Mesenchymal stem cell (in vitro differentiated cells and primary cell): ENCODE data around the gene OR52A1.
A peak's percentile ranks its signal among the peaks of the same experiment; 100 is the strongest.

Experiments
- DNase-seq: peaks from one replicate; pipeline ENCODE4 v3.0.0-alpha.2; 2013
- H2AFZ ChIP-seq: one replicate; pipeline ENCODE4 v1.6.1; 2013; ENCODE audit warnings: low read depth, mild to moderate bottlenecking, control low read depth, inconsistent platforms, low read length, moderate library complexity
- H2AK5ac ChIP-seq: 2 replicates; pipeline ENCODE4 v1.6.1; 2013; ENCODE audit warnings: low read length, moderate library complexity, mild to moderate bottlenecking, inconsistent platforms; ENCODE audit not compliant: severe bottlenecking
- H2BK120ac ChIP-seq: one replicate; pipeline ENCODE4 v1.6.1; 2013; ENCODE audit warnings: low read depth, mild to moderate bottlenecking, inconsistent platforms, low read length, moderate library complexity
- H2BK12ac ChIP-seq, 2 experiments: one replicate each; pipeline ENCODE4 v1.6.1; 2013; ENCODE audit warnings: inconsistent platforms in 2 of 2, low read length in 2 of 2, mild to moderate bottlenecking in 2 of 2, moderate library complexity in 2 of 2, control low read depth in 1 of 2
- H2BK15ac ChIP-seq: one replicate; pipeline ENCODE4 v1.6.1; 2013; ENCODE audit warnings: mild to moderate bottlenecking, low read depth, inconsistent platforms; ENCODE audit not compliant: poor library complexity, severe bottlenecking
- H2BK5ac ChIP-seq: 2 replicates; pipeline ENCODE4 v1.6.1; 2013; ENCODE audit warnings: low read depth, mild to moderate bottlenecking, low read length, control low read depth, inconsistent platforms; ENCODE audit not compliant: poor library complexity, severe bottlenecking
- H3K14ac ChIP-seq, 2 experiments: one replicate each; pipeline ENCODE4 v1.6.1; 2013; ENCODE audit warnings: inconsistent platforms in 2 of 2, low read length in 2 of 2, control low read depth in 1 of 2, mild to moderate bottlenecking in 1 of 2, moderate library complexity in 1 of 2
- H3K18ac ChIP-seq, 2 experiments: one replicate each; pipeline ENCODE4 v1.6.1; 2013; ENCODE audit warnings: inconsistent platforms in 2 of 2, low read length in 2 of 2, control low read depth in 1 of 2, low read depth in 1 of 2, mild to moderate bottlenecking in 1 of 2
- H3K23ac ChIP-seq, 2 experiments: one replicate each; pipeline ENCODE4 v1.6.1; 2013; ENCODE audit warnings: inconsistent platforms in 2 of 2, low read length in 2 of 2, mild to moderate bottlenecking in 2 of 2, moderate library complexity in 2 of 2, control low read depth in 1 of 2
- H3K27ac ChIP-seq: 2 replicates; pipeline ENCODE4 v1.5.1; 2013; ENCODE audit warnings: mild to moderate bottlenecking, moderate library complexity, low read length, control low read depth, inconsistent platforms; ENCODE audit not compliant: poor library complexity, severe bottlenecking
- H3K27me3 ChIP-seq, 2 experiments: 2 replicates each; pipeline versions ENCODE4 v1.6.1 to v1.7.0; 2013; ENCODE audit warnings: low read length in 2 of 2, mild to moderate bottlenecking in 2 of 2, moderate library complexity in 2 of 2, control low read depth in 1 of 2, inconsistent platforms in 1 of 2; ENCODE audit not compliant: control insufficient read depth in 1 of 2, insufficient read depth in 1 of 2
- H3K36me3 ChIP-seq, 2 experiments: 2 replicates each; pipeline versions ENCODE4 v1.6.1 to v1.7.0; 2013; ENCODE audit warnings: low read length in 2 of 2, control low read depth in 1 of 2, inconsistent platforms in 1 of 2, low read depth in 1 of 2, mild to moderate bottlenecking in 1 of 2; ENCODE audit not compliant: insufficient read depth in 2 of 2, control insufficient read depth in 1 of 2
- H3K4ac ChIP-seq, 2 experiments: one replicate each; pipeline ENCODE4 v1.6.1; 2013; ENCODE audit warnings: inconsistent platforms in 2 of 2, low read length in 2 of 2, mild to moderate bottlenecking in 2 of 2, moderate library complexity in 2 of 2, control low read depth in 1 of 2, low read depth in 1 of 2
- H3K4me1 ChIP-seq: 2 replicates; pipeline ENCODE4 v1.6.1; 2013; ENCODE audit warnings: low read depth, low read length, control low read depth; ENCODE audit not compliant: control insufficient read depth, insufficient read depth
- H3K4me2 ChIP-seq: 2 replicates; pipeline ENCODE4 v1.6.1; 2013; ENCODE audit warnings: low read length, mild to moderate bottlenecking, inconsistent platforms; ENCODE audit not compliant: poor library complexity, severe bottlenecking
- H3K4me3 ChIP-seq, 2 experiments: 2 replicates each; pipeline versions ENCODE4 v1.5.1 to v1.7.0; 2013; ENCODE audit warnings: low read length in 2 of 2, mild to moderate bottlenecking in 2 of 2, control low read depth in 1 of 2, low read depth in 1 of 2; ENCODE audit not compliant: insufficient read depth in 1 of 2
- H3K79me1 ChIP-seq: replicated peaks from 2 replicates; pipeline ENCODE4 v1.6.1; 2013; ENCODE audit warnings: mild to moderate bottlenecking, control low read depth, low read length, inconsistent platforms; ENCODE audit not compliant: poor library complexity, severe bottlenecking
- H3K9ac ChIP-seq: 2 replicates; pipeline ENCODE4 v1.7.0; 2013; ENCODE audit warnings: mild to moderate bottlenecking, low read length, moderate library complexity
- H3K9me3 ChIP-seq: 2 replicates; pipeline ENCODE4 v1.7.0; 2013; ENCODE audit warnings: mild to moderate bottlenecking, low read length; ENCODE audit not compliant: control insufficient read depth
- H4K8ac ChIP-seq: one replicate; pipeline ENCODE4 v1.6.1; 2013; ENCODE audit warnings: inconsistent platforms, mild to moderate bottlenecking, low read length, moderate library complexity
- H4K91ac ChIP-seq: one replicate; pipeline ENCODE4 v1.6.1; 2013; ENCODE audit warnings: mild to moderate bottlenecking, low read length, inconsistent platforms
- WGBS: methylation state at CpG from one replicate; pipeline ENCODE4 v1.1.7; 2013; ENCODE audit warnings: mixed read lengths; 5-methylcytosine and 5-hydroxymethylcytosine counted together

Gene OR52A1

GRCh38 chr11:5129457-5129877 is 25.1 kb downstream of the OR52A1 start:
- H2AFZ ChIP-seq = no peak overlapping the region
- H3K27ac ChIP-seq = no peak overlapping the region
- H3K4ac ChIP-seq = no peak overlapping the region
- no peak overlapping the region for H3K4me2 ChIP-seq
- H2BK15ac ChIP-seq = no peak overlapping the region
- no peak overlapping the region for H3K23ac ChIP-seq
- H2BK5ac ChIP-seq = no peak overlapping the region
- WGBS = 65% methylated on average over 2 of the region's 2 CpGs
- no peak overlapping the region for H4K8ac ChIP-seq
- H3K18ac ChIP-seq = no peak overlapping the region
- no peak overlapping the region for H2BK12ac ChIP-seq
- H4K91ac ChIP-seq = no peak overlapping the region
- no peak overlapping the region for H3K14ac ChIP-seq
- H3K9ac ChIP-seq = no peak overlapping the region
- H3K4me1 ChIP-seq = no peaks in the 10 kb centered on the region
- H2BK120ac ChIP-seq = no peak overlapping the region
- no peaks in the 10 kb centered on the region for H3K79me1 ChIP-seq
- no peak overlapping the region for H2AK5ac ChIP-seq
- no peaks in the 10 kb centered on the region for H3K36me3 ChIP-seq
- DNase-seq = no peak
- no peak overlapping the region for H3K4me3 ChIP-seq
- no peaks in the 10 kb centered on the region for H3K9me3 ChIP-seq
- H3K27me3 ChIP-seq = no peaks in the 10 kb centered on the region

- H3K9me3 ChIP-seq = no peaks in the 10 kb centered on the region
- WGBS = 90% methylated on average over 3 of the region's 4 CpGs
- no peak overlapping the region for H2AK5ac ChIP-seq
- H2BK15ac ChIP-seq = no peak overlapping the region
- no peaks in the 10 kb centered on the region for H3K27me3 ChIP-seq
- no peak overlapping the region for H3K4me3 ChIP-seq
- no peak overlapping the region for H3K4me2 ChIP-seq
- H3K79me1 ChIP-seq = no peaks in the 10 kb centered on the region
- H3K4me1 ChIP-seq = no peaks in the 10 kb centered on the region
- H3K36me3 ChIP-seq = no peaks in the 10 kb centered on the region
- DNase-seq = no peak
- H3K18ac ChIP-seq = no peak overlapping the region
- no peak overlapping the region for H3K4ac ChIP-seq
- no peak overlapping the region for H2BK12ac ChIP-seq
- no peak overlapping the region for H4K8ac ChIP-seq
- no peak overlapping the region for H2AFZ ChIP-seq
- no peak overlapping the region for H3K23ac ChIP-seq
- H3K14ac ChIP-seq = no peak overlapping the region
- H3K27ac ChIP-seq = no peak overlapping the region
- no peak overlapping the region for H3K9ac ChIP-seq
- H2BK5ac ChIP-seq = no peak overlapping the region
- no peak overlapping the region for H4K91ac ChIP-seq
- no peak overlapping the region for H2BK120ac ChIP-seq
These were observed 29.5 kb downstream of the OR52A1 start for GRCh38 chr11:5124891-5125620.

- no peak overlapping the region for H2AK5ac ChIP-seq
- H3K4me3 ChIP-seq = no peak overlapping the region
- H3K4ac ChIP-seq = no peak overlapping the region
- peak; percentile 75 for DNase-seq
- no peaks in the 10 kb centered on the region for H3K4me1 ChIP-seq
- no peak overlapping the region for H2AFZ ChIP-seq
- no peak overlapping the region for H2BK12ac ChIP-seq
- no peaks in the 10 kb centered on the region for H3K79me1 ChIP-seq
- 4% methylated on average over 2 of the region's 4 CpGs for WGBS
- no peak overlapping the region for H2BK120ac ChIP-seq
- no peak overlapping the region for H3K27ac ChIP-seq
- no peaks in the 10 kb centered on the region for H3K27me3 ChIP-seq
- H3K23ac ChIP-seq = no peak overlapping the region
- no peak overlapping the region for H4K91ac ChIP-seq
- H2BK5ac ChIP-seq = no peak overlapping the region
- no peaks in the 10 kb centered on the region for H3K9me3 ChIP-seq
- H3K14ac ChIP-seq = no peak overlapping the region
- no peaks in the 10 kb centered on the region for H3K36me3 ChIP-seq
- H4K8ac ChIP-seq = no peak overlapping the region
- H3K18ac ChIP-seq = no peak overlapping the region
- H3K9ac ChIP-seq = no peak overlapping the region
- H2BK15ac ChIP-seq = no peak overlapping the region
- no peak overlapping the region for H3K4me2 ChIP-seq
These were observed 30.6 kb downstream of the OR52A1 start for GRCh38 chr11:5123802-5124521.

GRCh38 chr11:5118893-5119292 is 35.7 kb downstream of the OR52A1 start:
- H2AK5ac ChIP-seq = no peak overlapping the region
- no peak overlapping the region for H2BK12ac ChIP-seq
- no peak overlapping the region for H3K4me2 ChIP-seq
- no peaks in the 10 kb centered on the region for H3K4me1 ChIP-seq
- no peak overlapping the region for H3K9ac ChIP-seq
- H3K4ac ChIP-seq = no peak overlapping the region
- H3K36me3 ChIP-seq = no peaks in the 10 kb centered on the region
- H3K27ac ChIP-seq = no peak overlapping the region
- no peak overlapping the region for H3K14ac ChIP-seq
- no peak for DNase-seq
- no peak overlapping the region for H3K18ac ChIP-seq
- no CpG with 5 or more reads among the region's 1 CpG for WGBS
- H3K23ac ChIP-seq = no peak overlapping the region
- H2BK5ac ChIP-seq = no peak overlapping the region
- no peak overlapping the region for H4K91ac ChIP-seq
- H3K9me3 ChIP-seq = no peaks in the 10 kb centered on the region
- H2BK120ac ChIP-seq = no peak overlapping the region
- no peak overlapping the region for H3K4me3 ChIP-seq
- H3K79me1 ChIP-seq = no peaks in the 10 kb centered on the region
- no peak overlapping the region for H2AFZ ChIP-seq
- H2BK15ac ChIP-seq = no peak overlapping the region
- H4K8ac ChIP-seq = no peak overlapping the region
- no peaks in the 10 kb centered on the region for H3K27me3 ChIP-seq
